ENCODE measurements around the gene NVL. TPM values are rescaled to one million over a fixed set of nuclear protein-coding genes. Genes with fewer than 3 reads are reported as not detected.
"Not testable (repeated sequence)": the region's sequence is repeated elsewhere in the genome, so short reads cannot be mapped to it uniquely, and the experiment has no call there.

The NVL gene
- polyA plus RNA-seq, 6 donors from 2014 or later = 12.0 to 34.4 (median 22.2) TPM

DNA sequence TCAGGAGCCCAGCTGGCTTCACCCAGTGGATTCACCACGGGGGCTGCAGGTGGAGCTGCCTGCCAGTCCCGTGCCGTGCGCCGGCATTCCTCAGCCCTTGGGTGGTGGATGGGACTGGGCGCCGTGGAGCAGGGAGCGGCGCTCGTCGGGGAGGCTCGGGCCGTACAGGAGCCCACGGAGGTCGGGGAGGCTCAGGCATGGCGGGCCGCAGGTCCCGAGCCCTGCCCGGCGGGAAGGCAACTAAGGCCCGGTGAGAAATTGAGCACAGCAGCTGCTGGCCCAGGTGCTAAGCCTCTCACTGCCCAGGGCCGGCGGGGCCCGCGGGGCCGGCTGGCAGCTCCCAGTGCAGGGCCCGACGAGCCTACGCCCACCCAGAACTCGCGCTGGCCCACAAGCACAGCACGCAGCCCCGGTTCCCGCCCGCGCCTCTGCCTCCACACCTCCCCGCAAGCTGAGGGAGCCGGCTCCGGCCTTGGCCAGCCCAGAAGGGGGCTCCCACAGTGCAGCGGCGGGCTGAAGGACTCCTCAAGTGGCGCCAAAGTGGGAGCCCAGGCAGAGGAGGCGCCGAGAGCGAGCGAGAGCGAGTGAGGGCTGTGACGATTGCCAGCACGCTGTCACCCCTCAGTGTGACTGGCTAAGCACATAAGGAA lies 22.6 kb upstream of the NVL start:
- not testable (repeated sequence) for H3K36me3 Mint-ChIP-seq; H3K27me3 Mint-ChIP-seq; H3K4me1 Mint-ChIP-seq; H3K27ac Mint-ChIP-seq; H3K9me3 Mint-ChIP-seq; DNase-seq; ATAC-seq (ENCODE audit: low read depth in 2 of 2); H3K4me3 Mint-ChIP-seq

DNA sequence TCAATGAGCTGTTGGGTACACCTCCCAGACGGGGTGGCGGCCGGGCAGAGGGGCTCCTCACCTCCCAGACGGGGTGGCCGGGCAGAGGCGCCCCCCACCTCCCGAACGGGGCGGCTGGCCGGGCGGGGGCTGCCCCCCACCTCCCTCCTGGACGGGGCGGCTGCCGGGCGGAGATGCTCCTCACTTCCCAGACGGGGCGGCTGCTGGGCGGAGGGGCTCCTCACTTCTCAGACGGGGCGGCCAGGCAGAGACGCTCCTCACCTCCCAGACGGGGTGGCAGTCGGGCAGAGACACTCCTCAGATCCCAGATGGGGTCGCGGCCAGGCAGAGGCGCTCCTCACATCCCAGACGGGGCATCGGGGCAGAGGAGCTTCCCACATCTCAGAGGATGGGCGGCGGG lies 19.7 kb upstream of the NVL start:
- H3K36me3 Mint-ChIP-seq; H3K9me3 Mint-ChIP-seq; H3K4me1 Mint-ChIP-seq; H3K27ac Mint-ChIP-seq; H3K4me3 Mint-ChIP-seq; DNase-seq; ATAC-seq (ENCODE audit: low read depth in 2 of 2): not testable (repeated sequence)
- peaks cover 11 to 25% (median 15%) of the 10 kb centered on the region in 3 donors for H3K27me3 Mint-ChIP-seq

DNA sequence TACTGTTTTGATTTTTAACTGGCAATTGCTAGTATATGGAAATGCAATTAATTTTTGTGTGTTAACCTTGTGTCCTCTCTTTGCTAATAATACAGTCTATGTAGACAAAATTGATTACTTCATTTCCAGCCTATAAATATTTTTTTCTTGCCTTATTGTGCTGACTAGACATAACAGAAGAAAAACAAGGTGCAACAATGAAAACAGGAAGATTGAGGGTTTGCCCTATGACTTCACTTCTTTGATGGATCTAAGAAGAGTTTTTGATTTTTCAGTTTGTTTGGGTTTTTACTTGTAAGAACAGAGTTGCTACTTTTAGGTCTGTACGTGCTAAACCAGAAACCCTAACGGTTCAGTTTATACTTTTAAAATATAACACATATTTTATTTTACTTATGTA lies 18.2 kb upstream of the NVL start:
- Mint-ChIP-seq H3K9me3 (peaks cover 0 to 23% (median 18%) of the 10 kb centered on the region in 7 donors), H3K36me3 (peaks cover 0 to 8% of the 10 kb centered on the region in 2 donors), H3K27ac (no peak overlapping the region), H3K27me3 (peaks cover 4 to 30% (median 17%) of the 10 kb centered on the region in 3 donors), H3K4me3 (no peak overlapping the region), H3K4me1 (no peaks in the 10 kb centered on the region)
- no peak for DNase-seq
- no peak for ATAC-seq (ENCODE audit: low read depth in 2 of 2)

DNA sequence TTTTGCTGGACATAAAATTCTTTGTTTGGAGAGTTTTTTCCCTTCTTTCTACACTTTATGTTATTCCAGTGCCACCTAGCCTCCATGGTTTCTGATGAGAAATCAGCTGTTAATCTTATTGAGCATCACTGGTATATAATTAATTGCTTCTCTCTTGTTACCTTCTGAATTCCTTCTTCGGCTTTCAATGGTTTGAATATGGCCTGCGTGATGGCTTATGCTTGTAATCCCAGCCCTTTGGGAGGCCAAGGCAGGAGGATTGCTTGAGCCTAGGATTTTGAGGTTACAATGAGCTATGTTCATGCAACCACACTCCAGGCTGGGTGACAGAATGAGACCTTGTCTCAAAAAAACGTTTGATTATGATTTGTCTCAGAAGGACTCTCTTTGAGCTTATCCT lies 13.7 kb upstream of the NVL start:
- ATAC-seq (ENCODE audit: low read depth in 2 of 2) (no peak), DNase-seq (no peak)
- H3K27me3 Mint-ChIP-seq = peaks cover 26 to 48% (median 34%) of the 10 kb centered on the region in 3 donors
- peaks cover 5 to 35% (median 31%) of the 10 kb centered on the region in 7 donors for H3K9me3 Mint-ChIP-seq
- no peak overlapping the region for H3K27ac Mint-ChIP-seq
- peaks cover 0 to 20% of the 10 kb centered on the region in 2 donors for H3K36me3 Mint-ChIP-seq
- H3K4me1 Mint-ChIP-seq = peaks cover 0 to 8% (median 7%) of the 10 kb centered on the region in 3 donors
- H3K4me3 Mint-ChIP-seq = peak overlapping the region in 1 of 8 donors; percentile 32

DNA sequence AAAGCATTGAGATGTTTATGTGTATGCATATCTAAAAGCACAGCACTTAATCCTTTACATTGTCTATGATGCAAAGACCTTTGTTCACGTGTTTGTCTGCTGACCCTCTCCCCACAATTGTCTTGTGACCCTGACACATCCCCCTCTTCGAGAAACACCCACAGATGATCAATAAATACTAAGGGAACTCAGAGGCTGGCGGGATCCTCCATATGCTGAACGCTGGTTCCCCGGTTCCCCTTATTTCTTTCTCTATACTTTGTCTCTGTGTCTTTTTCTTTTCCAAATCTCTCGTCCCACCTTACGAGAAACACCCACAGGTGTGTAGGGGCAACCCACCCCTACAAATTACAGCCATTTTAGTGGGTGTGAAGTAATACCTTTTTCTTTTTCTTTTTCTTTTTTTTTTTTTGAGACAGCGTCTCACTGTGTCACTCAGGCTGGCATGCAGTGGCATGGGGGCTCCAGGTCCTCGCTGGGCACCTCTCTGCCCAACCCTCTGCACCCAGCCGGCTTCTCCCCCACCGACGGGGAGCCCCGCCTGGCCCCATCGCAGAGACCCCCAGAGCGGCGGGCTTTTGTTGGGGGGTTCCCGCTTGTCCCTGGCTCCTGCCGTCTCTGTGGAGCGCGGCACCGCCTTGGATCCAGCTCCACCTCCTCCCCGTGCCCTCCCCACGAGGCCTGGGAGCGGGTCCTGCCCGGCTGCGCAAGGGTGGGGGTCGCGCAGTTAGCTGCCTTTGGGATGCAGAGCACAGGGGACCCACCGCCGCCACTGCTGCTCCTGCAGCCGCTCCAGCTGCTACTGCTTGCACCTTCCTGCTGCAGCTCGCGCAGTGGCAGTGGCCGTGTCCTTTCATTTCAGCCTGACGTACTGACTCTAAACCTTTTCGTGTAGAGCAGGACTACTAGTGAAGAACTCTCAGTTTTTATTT lies 10.7 kb upstream of the NVL start:
- Mint-ChIP-seq H3K4me3 (peak overlapping the region in 7 of 8 donors; percentile 49 to 75 (median 66)), H3K9me3 (peaks cover 5 to 32% (median 30%) of the 10 kb centered on the region in 7 donors), H3K27me3 (peaks cover 25 to 32% (median 28%) of the 10 kb centered on the region in 3 donors), H3K27ac (peak overlapping the region in 1 of 6 donors; percentile 51), H3K36me3 (peaks cover 0 to 20% of the 10 kb centered on the region in 2 donors)
- not testable (repeated sequence) for H3K4me1 Mint-ChIP-seq, DNase-seq
- peak; percentile 46 to 57 for ATAC-seq (ENCODE audit: low read depth in 2 of 2)

DNA sequence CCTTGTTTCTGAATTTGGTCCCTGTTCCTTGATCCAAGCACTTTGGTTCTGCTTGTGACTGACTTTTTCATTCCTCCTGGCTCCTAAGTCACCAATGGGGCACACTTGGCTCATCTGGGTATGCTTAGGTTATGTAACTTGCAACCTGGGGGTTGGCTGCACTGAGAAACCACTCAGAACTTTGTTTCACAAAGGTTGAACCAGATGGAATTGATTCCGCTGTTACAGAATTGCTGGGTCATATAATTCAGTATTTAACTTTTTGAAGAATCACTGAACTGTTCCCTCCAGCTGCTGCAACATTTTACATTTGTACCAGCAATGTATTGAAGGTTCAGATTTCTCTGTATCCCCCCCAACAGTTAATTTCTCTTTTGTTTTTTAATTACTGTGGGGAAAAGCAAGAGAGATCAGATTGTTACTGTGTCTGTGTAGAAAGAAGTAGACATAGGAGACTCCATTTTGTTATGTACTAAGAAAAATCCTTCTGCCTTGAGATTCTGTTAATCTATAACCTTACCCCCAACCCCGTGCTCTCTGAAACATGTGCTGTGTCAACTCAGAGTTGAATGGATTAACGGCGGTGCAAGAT lies 9.6 kb upstream of the NVL start:
- no peak overlapping the region for H3K4me3 Mint-ChIP-seq
- peaks cover 24 to 32% (median 28%) of the 10 kb centered on the region in 3 donors for H3K27me3 Mint-ChIP-seq
- no peak for ATAC-seq (ENCODE audit: low read depth in 2 of 2)
- H3K27ac Mint-ChIP-seq = no peak overlapping the region
- peaks cover 0 to 8% (median 7%) of the 10 kb centered on the region in 3 donors for H3K4me1 Mint-ChIP-seq
- H3K9me3 Mint-ChIP-seq = peaks cover 4 to 27% (median 26%) of the 10 kb centered on the region in 7 donors
- DNase-seq = no peak
- H3K36me3 Mint-ChIP-seq = peaks cover 0 to 20% of the 10 kb centered on the region in 2 donors

DNA sequence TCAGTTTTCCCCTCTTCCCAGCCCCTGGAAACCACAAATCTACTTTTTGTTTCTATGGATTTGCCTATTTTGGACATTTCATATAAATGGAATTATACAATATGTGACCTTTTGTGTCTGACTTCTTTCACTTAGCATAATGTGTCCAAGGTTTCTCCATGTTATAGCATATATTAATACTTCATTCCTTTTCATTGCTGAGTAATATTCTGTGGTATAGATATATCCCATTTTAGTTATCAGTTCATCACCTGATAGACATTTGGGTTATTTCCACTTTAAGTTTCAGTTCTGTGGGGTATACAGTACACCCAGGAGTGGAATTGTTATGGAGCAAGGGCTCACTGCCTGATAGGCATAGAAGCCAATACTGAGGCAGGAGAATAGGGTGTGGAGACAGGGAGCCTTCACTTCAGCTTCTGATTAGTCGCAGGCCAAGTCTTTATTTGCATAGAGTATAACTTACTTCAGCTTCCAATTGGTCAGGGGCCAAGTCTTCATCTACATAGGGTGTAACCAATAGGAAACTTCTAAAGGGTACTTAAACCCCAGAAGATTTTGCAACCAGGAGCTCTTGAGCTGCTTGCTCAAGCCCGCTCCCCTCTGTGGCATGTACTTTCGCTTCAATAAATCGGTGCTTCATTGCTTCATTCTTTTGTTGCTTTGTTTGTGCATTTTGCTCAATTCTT lies 8.3 kb upstream of the NVL start:
- H3K4me3 Mint-ChIP-seq = no peak overlapping the region
- no peak for ATAC-seq (ENCODE audit: low read depth in 2 of 2)
- peaks cover 0 to 13% of the 10 kb centered on the region in 2 donors for H3K36me3 Mint-ChIP-seq
- no peak for DNase-seq
- no peak overlapping the region for H3K27ac Mint-ChIP-seq
- peaks cover 0 to 12% (median 10%) of the 10 kb centered on the region in 3 donors for H3K4me1 Mint-ChIP-seq
- H3K9me3 Mint-ChIP-seq = peaks cover 4 to 18% (median 14%) of the 10 kb centered on the region in 7 donors
- H3K27me3 Mint-ChIP-seq = peaks cover 24 to 28% (median 28%) of the 10 kb centered on the region in 3 donors

DNA sequence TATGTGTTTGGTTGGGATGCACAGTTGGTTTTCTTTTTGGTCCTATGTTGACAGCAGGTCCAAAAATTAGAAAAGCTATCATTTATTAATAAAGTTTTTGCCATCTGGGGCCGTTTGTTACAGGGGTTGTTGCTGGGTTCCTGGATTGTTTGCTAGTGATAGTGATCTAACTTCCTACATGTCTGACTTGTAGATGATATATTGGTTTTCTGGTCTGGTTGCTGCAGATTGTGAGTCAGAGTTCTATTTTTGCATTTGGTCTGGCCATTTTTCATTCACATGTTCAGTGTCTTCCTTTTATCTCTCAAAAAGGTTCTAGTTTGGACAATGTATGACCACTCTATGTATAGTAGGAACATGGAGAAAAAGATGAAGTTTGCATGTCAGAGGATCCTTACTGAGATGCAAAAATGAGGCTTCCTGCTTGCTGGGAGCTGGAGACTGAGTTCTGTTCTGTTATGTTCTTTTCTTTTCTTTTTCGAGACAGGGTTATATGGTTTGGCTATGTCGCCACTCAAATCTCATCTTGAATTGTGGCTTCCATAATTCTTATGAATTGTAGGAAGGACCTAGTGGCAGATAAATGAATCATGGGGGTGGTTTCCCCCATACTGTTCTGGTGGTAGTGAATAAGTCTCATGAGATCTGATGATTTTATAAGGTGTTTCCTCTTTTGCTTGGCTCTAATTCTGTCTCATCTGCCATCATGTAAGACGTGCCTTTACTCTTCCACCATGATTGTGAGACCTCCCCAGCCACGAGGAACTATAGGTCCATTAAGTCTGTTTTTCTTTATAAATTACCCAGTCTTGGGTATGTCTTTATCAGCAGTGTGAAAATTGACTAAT lies 4.2 kb upstream of the NVL start:
- peaks cover 0 to 8% (median 0%) of the 10 kb centered on the region in 7 donors for H3K9me3 Mint-ChIP-seq
- peaks cover 7 to 10% (median 9%) of the 10 kb centered on the region in 3 donors for H3K27me3 Mint-ChIP-seq
- DNase-seq (no peak), ATAC-seq (ENCODE audit: low read depth in 2 of 2) (no peak)
- peak overlapping the region in 1 of 6 donors; percentile 3 for H3K27ac Mint-ChIP-seq
- peaks cover 14 to 28% (median 22%) of the 10 kb centered on the region in 3 donors for H3K4me1 Mint-ChIP-seq
- H3K36me3 Mint-ChIP-seq = no peaks in the 10 kb centered on the region
- H3K4me3 Mint-ChIP-seq = peak overlapping the region in 1 of 8 donors; percentile 35

DNA sequence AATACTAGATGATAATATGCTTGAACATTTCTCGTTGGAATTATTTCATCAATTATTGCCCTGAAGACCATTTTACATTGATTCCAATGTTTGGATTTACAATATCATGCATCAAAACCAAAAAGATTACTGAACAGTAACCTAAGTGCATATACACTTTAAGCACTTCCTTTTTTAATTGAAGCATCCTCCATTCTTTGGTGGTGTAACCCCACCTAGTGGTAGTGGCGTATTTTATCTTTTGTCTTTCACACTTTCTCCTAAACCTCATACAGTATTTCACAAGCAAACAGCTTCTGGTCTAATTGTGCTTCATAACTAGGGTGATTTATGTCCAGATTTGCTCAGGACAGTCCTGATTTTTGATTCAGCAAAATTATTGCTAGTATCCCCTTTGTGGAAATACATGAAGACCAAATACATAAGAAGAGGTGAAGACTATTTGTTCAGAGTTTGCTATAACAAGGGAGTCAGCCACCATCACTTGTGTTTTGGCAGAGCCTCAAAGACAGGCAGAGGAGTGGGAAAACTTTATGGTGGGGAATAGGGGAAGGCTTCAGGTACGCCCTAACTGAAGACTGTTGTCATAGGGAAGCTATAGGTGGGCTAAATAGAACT lies 3.4 kb upstream of the NVL start:
- H3K4me1 Mint-ChIP-seq = peaks cover 19 to 36% (median 28%) of the 10 kb centered on the region in 3 donors
- peak overlapping the region in 2 of 6 donors; percentile 3 to 39 for H3K27ac Mint-ChIP-seq
- H3K36me3 Mint-ChIP-seq = no peaks in the 10 kb centered on the region
- DNase-seq (peak; percentile 62), ATAC-seq (ENCODE audit: low read depth in 2 of 2) (peak; percentile 40 to 42)
- peaks cover 0 to 5% (median 0%) of the 10 kb centered on the region in 7 donors for H3K9me3 Mint-ChIP-seq
- H3K27me3 Mint-ChIP-seq = peaks cover 0 to 4% (median 2%) of the 10 kb centered on the region in 3 donors
- peak overlapping the region in 3 of 8 donors; percentile 37 to 82 (median 82) for H3K4me3 Mint-ChIP-seq

DNA sequence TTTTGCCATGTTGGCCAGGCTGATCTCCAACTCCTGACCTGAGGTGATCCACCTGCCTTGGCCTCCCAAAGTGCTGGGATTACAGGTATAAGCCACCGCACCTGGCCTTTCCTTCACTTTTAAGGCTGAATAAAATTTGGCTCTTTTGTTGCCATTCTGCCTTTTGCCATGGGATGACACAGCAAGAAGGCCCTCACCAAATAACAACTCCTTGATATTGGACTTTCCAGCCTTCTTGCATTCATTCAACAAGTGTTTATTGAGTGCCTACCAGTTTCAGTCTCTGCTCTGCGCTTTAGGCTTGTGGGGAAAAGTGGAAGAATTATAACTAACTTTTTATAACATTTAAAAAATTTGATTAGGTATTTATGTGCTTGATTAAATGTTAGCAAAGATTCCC lies 1.9 kb upstream of the NVL start:
- ATAC-seq (ENCODE audit: low read depth in 2 of 2) (no peak), DNase-seq (no peak)
- H3K36me3 Mint-ChIP-seq = no peaks in the 10 kb centered on the region
- H3K27ac Mint-ChIP-seq = no peak overlapping the region
- peak overlapping the region in 2 of 8 donors; percentile 23 to 96 for H3K4me3 Mint-ChIP-seq
- no peaks in the 10 kb centered on the region for H3K9me3 Mint-ChIP-seq
- peaks cover 28 to 51% (median 39%) of the 10 kb centered on the region in 3 donors for H3K4me1 Mint-ChIP-seq
- H3K27me3 Mint-ChIP-seq = no peaks in the 10 kb centered on the region

DNA sequence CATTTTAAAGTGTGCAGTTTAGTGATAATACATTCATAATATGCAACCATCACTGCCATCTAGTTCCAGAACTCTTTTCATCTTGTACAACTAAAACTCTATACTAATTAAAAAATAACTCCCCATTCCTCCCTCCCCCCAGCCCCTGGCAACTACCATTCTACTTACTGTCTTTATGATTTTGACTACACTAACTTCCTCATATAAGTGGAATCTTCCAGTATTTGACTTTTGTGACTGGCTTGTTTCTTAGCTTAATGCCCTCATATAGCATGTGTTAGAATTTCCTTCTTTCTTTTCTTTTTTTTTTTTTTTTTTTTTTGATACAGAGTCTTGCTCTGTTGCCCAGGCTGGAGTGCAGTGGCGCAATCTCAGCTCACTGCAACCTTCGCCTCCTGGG lies 1.4 kb upstream of the NVL start:
- Mint-ChIP-seq H3K4me3 (peak overlapping the region; percentile 23 to 98 (median 94)), H3K4me1 (peaks cover 28 to 52% (median 39%) of the 10 kb centered on the region in 3 donors), H3K9me3 (no peaks in the 10 kb centered on the region), H3K27me3 (no peaks in the 10 kb centered on the region), H3K36me3 (no peaks in the 10 kb centered on the region), H3K27ac (peak overlapping the region in 1 of 6 donors; percentile 15)
- no peak for DNase-seq
- ATAC-seq (ENCODE audit: low read depth in 2 of 2) = no peak

DNA sequence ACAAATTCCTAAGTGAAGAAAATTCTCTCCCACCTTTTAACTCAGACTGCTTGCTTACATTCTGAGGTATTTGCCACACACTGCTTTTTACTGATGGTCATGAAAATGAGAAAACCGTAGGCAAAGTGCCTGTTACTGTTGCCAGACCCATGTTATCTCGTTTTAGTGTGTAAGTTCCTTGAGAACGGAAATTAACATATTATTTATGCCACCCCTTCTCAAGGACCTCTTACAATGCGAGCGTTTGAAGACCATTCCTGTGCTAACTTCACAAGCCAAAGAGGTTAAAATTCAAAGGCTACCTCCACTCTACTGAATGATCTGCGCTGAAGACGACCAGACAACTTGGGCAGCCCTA lies 509 bp downstream of the NVL start:
- peak overlapping the region; percentile 89 to 98 (median 96) for H3K4me3 Mint-ChIP-seq
- H3K4me1 Mint-ChIP-seq = peaks cover 28 to 55% (median 39%) of the 10 kb centered on the region in 3 donors
- no peaks in the 10 kb centered on the region for H3K27me3 Mint-ChIP-seq
- no peaks in the 10 kb centered on the region for H3K9me3 Mint-ChIP-seq
- ATAC-seq (ENCODE audit: low read depth in 2 of 2) (no peak), DNase-seq (no peak)
- H3K27ac Mint-ChIP-seq = peak overlapping the region; percentile 97 to 100 (median 99)
- H3K36me3 Mint-ChIP-seq = no peaks in the 10 kb centered on the region

Measured in naive B cell (primary cell).